A549 (cell line): Measurements from ENCODE around the gene VPS52. TPM values are rescaled to one million over a fixed set of nuclear protein-coding genes. Genes with fewer than 3 reads are reported as not detected.

Experiments used
- ATAC-seq, 2 experiments: fragments of 200-7000 bp in 1 of 2; fragments of >200 bp in 1 of 2; cut with Nextera tagmentation in 1 of 2; cut with Tn5 transposase in 1 of 2; 3 replicates each; pipeline versions ENCODE4 v1.8.0 to v1.9.1; 2018 to 2020; ENCODE audit warnings: mild to moderate bottlenecking in 1 of 2, moderate library complexity in 1 of 2
- CTCF ChIA-PET: fragments of 300-600 bp; sonication (Branson Sonifier 250); formaldehyde crosslinking; extraction: SDS; loops from one replicate; lab custom pipeline; 2021; ENCODE audit warnings: antibody characterized with exemption, inconsistent platforms; lab: Yijun Ruan, JAX
- POLR2A ChIA-PET: fragments of 350-600 bp; formaldehyde crosslinking; extraction: SDS; loops from one replicate; lab custom pipeline; 2021; ENCODE audit warnings: antibody characterized with exemption, inconsistent platforms; lab: Yijun Ruan, JAX
- DNase-seq, 2 experiments: peaks; one replicate each; pipeline versions ENCODE4 v3.0.0 to v3.0.0-alpha.2; 2011 to 2016; ENCODE audit warnings: low read depth in 1 of 2, low spot score in 1 of 2
- FAIRE-seq: peaks from 2 replicates; lab custom pipeline; 2011; peaks lifted over from hg19 to GRCh38; lab: Jason Lieb, UNC
- H3K27ac ChIP-seq, 2 experiments: fragments of >200 bp; sonication (Bioruptor Twin); formaldehyde crosslinking; 3 replicates each; pipeline ENCODE4 v1.5.1; 2016 to 2017
- H3K4me1 ChIP-seq: fragments of >200 bp; sonication (Bioruptor Twin); formaldehyde crosslinking; 3 replicates; pipeline ENCODE4 v1.6.1; 2016
- H3K4me2 ChIP-seq: fragments of >200 bp; sonication (Bioruptor Twin); formaldehyde crosslinking; 3 replicates; pipeline ENCODE4 v1.6.1; 2016
- H3K4me3 ChIP-seq: fragments of >200 bp; sonication (Bioruptor Twin); formaldehyde crosslinking; 3 replicates; pipeline ENCODE4 v1.5.1; 2016
- H3K9me3 ChIP-seq: fragments of >200 bp; sonication (Bioruptor Twin); formaldehyde crosslinking; 3 replicates; pipeline ENCODE4 v1.6.1; 2016
- CBX8 ChIP-seq: fragments of 200-600 bp; sonication (generic); IDR thresholded peaks from 2 replicates; pipeline ENCODE4 v1.6.1; 2016
- CHD2 ChIP-seq: fragments of 150-350 bp; IDR thresholded peaks from 2 replicates; pipeline ENCODE4 v1.6.1; 2014; ENCODE audit warnings: low read length; ENCODE audit not compliant: partially characterized antibody
- GATA3 ChIP-seq: IDR thresholded peaks from 2 replicates; pipeline ENCODE4 v1.6.1; 2012; ENCODE audit warnings: borderline replicate concordance
- HOXB13 ChIP-seq: fragments of 250-450 bp; sonication (Bioruptor Pico); IDR thresholded peaks from 2 replicates; pipeline ENCODE4 v1.5.0; 2020; ENCODE audit warnings: low read depth, mild to moderate bottlenecking, moderate library complexity
- JUN ChIP-seq, 2 experiments: fragments of >200 bp; sonication (Bioruptor Twin); formaldehyde crosslinking; IDR thresholded peaks; 2 replicates in 1 of 2; 3 replicates in 1 of 2; pipeline ENCODE4 v1.6.1; 2016 to 2017
- KDM5A ChIP-seq: fragments of 200-600 bp; sonication (generic); IDR thresholded peaks from 2 replicates; pipeline ENCODE4 v1.6.1; 2016; ENCODE audit warnings: antibody characterized with exemption, mild to moderate bottlenecking
- POLR2A ChIP-seq: IDR thresholded peaks from 2 replicates; pipeline ENCODE4 v1.6.1; 2012; ENCODE audit warnings: mild to moderate bottlenecking, low read length
- REST ChIP-seq: fragments of 200-600 bp; sonication (generic); IDR thresholded peaks from 2 replicates; pipeline ENCODE4 v1.6.1; 2016; ENCODE audit warnings: antibody characterized with exemption, mild to moderate bottlenecking, moderate library complexity
- ZSCAN20 ChIP-seq: fragments of 250-450 bp; sonication (Bioruptor Pico); IDR thresholded peaks from 2 replicates; pipeline ENCODE4 v1.8.0; 2022; ENCODE audit warnings: mild to moderate bottlenecking, moderate library complexity
- WGBS: methylation state at CpG from one replicate; pipeline ENCODE4 v1.1.6; 2017; ENCODE audit errors: missing lambda C conversion rate; 5-methylcytosine and 5-hydroxymethylcytosine counted together
- polyA plus RNA-seq, 4 experiments: library from polyadenylated mRNA; depleted of rRNA in 3 of 4; stranded (reverse); fragments of >200 nt; fragmentation: RNase III in 1 of 4; extraction: RNeasy Plus Mini Kit Qiagen cat#74134 plus additional on column Dnase treatment in 1 of 4; gene quantifications; 2 replicates in 3 of 4; 3 replicates in 1 of 4; pipeline ENCODE4 v1.2.3, GENCODE V29; 2011 to 2017
- TF ChIP-seq, protein P1 (sequence below): fragments of >200 bp; sonication (Bioruptor Twin); formaldehyde crosslinking; IDR thresholded peaks from 3 replicates; pipeline ENCODE4 v1.5.1; 2016
- TF ChIP-seq, protein P2 (sequence below): IDR thresholded peaks from 2 replicates; pipeline ENCODE4 v1.6.1; 2012

Gene VPS52
- polyA plus RNA-seq, 2 of the 4 experiments (the other 2 are of a cell fraction) = 22.8 to 38.9 TPM

DNA sequence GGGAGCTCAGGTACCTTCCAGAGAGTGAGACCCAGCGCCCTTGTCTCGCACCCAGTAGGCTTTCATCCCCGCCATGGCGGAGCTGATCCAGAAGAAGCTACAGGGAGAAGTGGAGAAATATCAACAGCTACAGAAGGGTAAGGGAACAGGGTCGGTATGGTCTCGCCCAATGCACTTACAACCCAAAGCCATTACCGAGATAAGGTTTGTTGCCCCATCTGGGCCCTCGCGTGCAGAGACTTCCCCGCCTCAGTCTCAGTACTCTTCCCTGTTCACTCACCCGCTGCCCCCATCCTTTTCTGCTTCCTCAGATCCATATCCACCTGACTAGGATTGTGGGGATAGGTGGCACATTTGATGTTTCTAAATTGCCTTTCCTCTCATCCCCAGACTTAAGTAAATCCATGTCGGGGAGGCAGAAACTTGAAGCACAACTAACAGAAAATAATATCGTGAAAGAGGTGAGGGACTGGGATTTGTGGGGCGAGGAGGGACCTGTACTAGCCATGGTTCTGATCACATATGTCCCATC, 18.2 kb upstream of the VPS52 start:
- ATAC-seq = peak; percentile 37 to 50; a peak in 4 of 6 replicates
- WGBS = 1% methylated on average over 14 of the region's 14 CpGs
- peak overlapping the region; percentile 81 for H3K4me3 ChIP-seq
- CTCF ChIA-PET = interaction anchor here (1.0 to 5.8 kb wide), 3 partner anchors 8 to 11 kb away, joined by 3 to 44 read pairs (median 11); partner anchors contain the start of genes B3GALT4 and RGL2
- H3K4me1 ChIP-seq = peaks cover 13% of the 10 kb centered on the region; the same call in 2 of the 3 replicates
- TF ChIP-seq HOXB13 (no peak), JUN (IDR thresholded peaks at IDR 0.05) (0 out of 5 replicates have a peak, but pooled peaks of 1 of the 2 experiments have one; percentile 2)
- TF ChIP-seq, protein P1, sequence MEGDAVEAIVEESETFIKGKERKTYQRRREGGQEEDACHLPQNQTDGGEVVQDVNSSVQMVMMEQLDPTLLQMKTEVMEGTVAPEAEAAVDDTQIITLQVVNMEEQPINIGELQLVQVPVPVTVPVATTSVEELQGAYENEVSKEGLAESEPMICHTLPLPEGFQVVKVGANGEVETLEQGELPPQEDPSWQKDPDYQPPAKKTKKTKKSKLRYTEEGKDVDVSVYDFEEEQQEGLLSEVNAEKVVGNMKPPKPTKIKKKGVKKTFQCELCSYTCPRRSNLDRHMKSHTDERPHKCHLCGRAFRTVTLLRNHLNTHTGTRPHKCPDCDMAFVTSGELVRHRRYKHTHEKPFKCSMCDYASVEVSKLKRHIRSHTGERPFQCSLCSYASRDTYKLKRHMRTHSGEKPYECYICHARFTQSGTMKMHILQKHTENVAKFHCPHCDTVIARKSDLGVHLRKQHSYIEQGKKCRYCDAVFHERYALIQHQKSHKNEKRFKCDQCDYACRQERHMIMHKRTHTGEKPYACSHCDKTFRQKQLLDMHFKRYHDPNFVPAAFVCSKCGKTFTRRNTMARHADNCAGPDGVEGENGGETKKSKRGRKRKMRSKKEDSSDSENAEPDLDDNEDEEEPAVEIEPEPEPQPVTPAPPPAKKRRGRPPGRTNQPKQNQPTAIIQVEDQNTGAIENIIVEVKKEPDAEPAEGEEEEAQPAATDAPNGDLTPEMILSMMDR = no peak
- TF ChIP-seq, all 56 proteins: peak for 1
- peak overlapping the region; percentile 80 to 91 for H3K27ac ChIP-seq
- FAIRE-seq = no peak
- POLR2A ChIA-PET = interaction anchor here (1.3 to 1.8 kb wide), 4 partner anchors 9 to 28 kb away, joined by 10 to 20 read pairs (median 13); partner anchors contain the start of genes B3GALT4, RGL2, RPS18 and VPS52
- no peak for DNase-seq
- no peaks in the 10 kb centered on the region for H3K9me3 ChIP-seq
- H3K4me2 ChIP-seq = peak overlapping the region; percentile 91

GRCh38 chr6:33288921-33289783, 17.5 kb upstream of the VPS52 start, which contains the start of the genes PFDN6 and WDR46:
Gene PFDN6 (plus strand): TSS chr6:33289601. CDS start chr6:33289857, 256 bp downstream.
Gene WDR46 (minus strand): TSS chr6:33289239. CDS start chr6:33289170, 69 bp downstream.
- Histone ChIP-seq H3K27ac (peak within 1 kb of the TSS; percentile 80 to 91), H3K4me1 (peaks cover 13% of the 10 kb centered on the region; the same call in 2 of the 3 replicates), H3K4me3 (peak within 1 kb of the TSS; percentile 81), H3K9me3 (no peaks in the 10 kb centered on the region), H3K4me2 (peak within 1 kb of the TSS; percentile 91)
- DNase-seq (peak; percentile 86 to 96), FAIRE-seq (no peak), ATAC-seq (peak; percentile 98)
- CTCF ChIA-PET = interaction anchor here (0.6 to 5.8 kb wide), 6 partner anchors 8 to 1133 kb away, joined by 3 to 44 read pairs (median 4); partner anchors contain the start of genes B3GALT4 and RGL2
- TF ChIP-seq HOXB13 = no peak
- TF ChIP-seq KDM5A = peak; percentile 62; the same call in 1 of the 2 replicates
- TF ChIP-seq JUN (IDR thresholded peaks at IDR 0.05) = peak; percentile 54 to 69; a peak in 2 of 5 replicates
- peak; percentile 62 for TF ChIP-seq CHD2
- peak; percentile 72 for TF ChIP-seq REST
- no peak for TF ChIP-seq ZSCAN20 (CRISPR knock-in tag)
- no peak for TF ChIP-seq GATA3
- TF ChIP-seq, protein P2, sequence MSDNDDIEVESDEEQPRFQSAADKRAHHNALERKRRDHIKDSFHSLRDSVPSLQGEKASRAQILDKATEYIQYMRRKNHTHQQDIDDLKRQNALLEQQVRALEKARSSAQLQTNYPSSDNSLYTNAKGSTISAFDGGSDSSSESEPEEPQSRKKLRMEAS = peak; percentile 86
- TF ChIP-seq POLR2A = peak; percentile 27
- TF ChIP-seq CBX8 = no peak
- POLR2A ChIA-PET = interaction anchor here (0.5 to 1.8 kb wide), 6 partner anchors 10 to 165 kb away, joined by 3 to 20 read pairs (median 10); partner anchors contain the start of genes B3GALT4, RGL2, RPS18 and VPS52
- WGBS = 4% methylated on average over 23 of the region's 43 CpGs
